ENCODE data around the gene TIMP2. TPM values are rescaled to one million over a fixed set of nuclear protein-coding genes. Genes with fewer than 3 reads are reported as not detected.

TIMP2 gene
- total RNA-seq, 1 experiment from 2014 or later: 64.8 TPM

- Histone ChIP-seq H4K20me1 (ENCODE audit: insufficient read depth) (no peaks in the 10 kb centered on the region), H3K9me3 (ENCODE audit: control insufficient read depth in 1 of 2, insufficient read depth in 1 of 2, low read depth in 1 of 2, low read length in 2 of 2) (no peaks in the 10 kb centered on the region), H3K79me2 (ENCODE audit: insufficient read depth, low read length) (no peaks in the 10 kb centered on the region; the same call in 1 of the 2 replicates), H3K4me1 (ENCODE audit: control insufficient read depth in 1 of 2, insufficient read depth in 2 of 2, low read length in 2 of 2) (peaks cover 13 to 44% of the 10 kb centered on the region in 2 experiments), H3K9ac (ENCODE audit: low read length) (no peak overlapping the region), H2AFZ (ENCODE audit: low read depth, low read length, poor library complexity, severe bottlenecking) (no peak overlapping the region), H3K9me2 (ENCODE audit: insufficient read depth) (no peaks in the 10 kb centered on the region), H3K27me3 (ENCODE audit: insufficient read depth, low read length) (no peaks in the 10 kb centered on the region), H3K27ac (ENCODE audit: low read depth, low read length) (no peak overlapping the region), H3K4me2 (ENCODE audit: low read length) (no peak overlapping the region), H3K36me3 (ENCODE audit: control insufficient read depth in 1 of 2, insufficient read depth in 2 of 2, low read length in 2 of 2) (peaks cover 0 to 7% of the 10 kb centered on the region in 2 experiments; a peak in 1 of 4 replicates), H3K4me3 (replicated peaks in 1 of 2; ENCODE audit: low read depth in 1 of 2, low read length in 2 of 2) (no peak overlapping the region)
- BruUV-seq (replicated peaks): no TSS peak
- intact Hi-C loops (cut with micrococcal nuclease): no loop called here
- ChIA-PET RAD21 (ENCODE audit: low non-redundant PET in 1 of 2, low total read pairs in 2 of 2, uncharacterized antibody in 2 of 2, unreplicated experiment in 2 of 2) (no interaction called here), POLR2A (interaction anchor here (0.7 kb wide), 1 partner anchor 268 kb away, joined by 6 read pairs; no protein-coding TSS in a partner anchor), CTCF (interaction anchor here (0.7 to 6.0 kb wide), 2 partner anchors 8 to 61 kb away, joined by 3 to 55 read pairs; no protein-coding TSS in a partner anchor)
- DNase-seq (ENCODE audit: low read depth, low spot score) (no peak), ATAC-seq (no peak)
- no peak for TF ChIP-seq CEBPB (IDR thresholded peaks at IDR 0.05; ENCODE audit: low read depth)
Observed at GRCh38 chr17:78873519-78874340, 51.5 kb downstream of the TIMP2 start.

- CTCF ChIA-PET: no interaction called here
- Histone ChIP-seq H3K27ac (ENCODE audit: low read depth, low read length) (no peak overlapping the region), H3K4me3 (replicated peaks in 1 of 2; ENCODE audit: low read depth in 1 of 2, low read length in 2 of 2) (no peak overlapping the region), H3K9me2 (ENCODE audit: insufficient read depth) (no peaks in the 10 kb centered on the region), H3K4me2 (ENCODE audit: low read length) (no peak overlapping the region), H4K20me1 (ENCODE audit: insufficient read depth) (no peaks in the 10 kb centered on the region), H3K4me1 (ENCODE audit: control insufficient read depth in 1 of 2, insufficient read depth in 2 of 2, low read length in 2 of 2) (peaks cover 13 to 44% of the 10 kb centered on the region in 2 experiments), H2AFZ (ENCODE audit: low read depth, low read length, poor library complexity, severe bottlenecking) (no peak overlapping the region), H3K27me3 (ENCODE audit: insufficient read depth, low read length) (no peaks in the 10 kb centered on the region), H3K9me3 (ENCODE audit: control insufficient read depth in 1 of 2, insufficient read depth in 1 of 2, low read depth in 1 of 2, low read length in 2 of 2) (no peaks in the 10 kb centered on the region), H3K9ac (ENCODE audit: low read length) (no peak overlapping the region), H3K36me3 (ENCODE audit: control insufficient read depth in 1 of 2, insufficient read depth in 2 of 2, low read length in 2 of 2) (peaks cover 0 to 7% of the 10 kb centered on the region in 2 experiments; a peak in 1 of 4 replicates), H3K79me2 (ENCODE audit: insufficient read depth, low read length) (no peaks in the 10 kb centered on the region; the same call in 1 of the 2 replicates)
- ATAC-seq (no peak), DNase-seq (ENCODE audit: low read depth, low spot score) (no peak)
- POLR2A ChIA-PET: interaction anchor here (0.9 kb wide), 1 partner anchor 103 kb away, joined by 4 read pairs; no protein-coding TSS in a partner anchor
- RAD21 ChIA-PET (ENCODE audit: low non-redundant PET in 1 of 2, low total read pairs in 2 of 2, uncharacterized antibody in 2 of 2, unreplicated experiment in 2 of 2): no interaction called here
- no TSS peak for BruUV-seq (replicated peaks)
- intact Hi-C loops (cut with micrococcal nuclease): no loop called here
- no peak for TF ChIP-seq EZH2 (IDR thresholded peaks at IDR 0.05)
- TF ChIP-seq ZNF274 (IDR thresholded peaks at IDR 0.05; ENCODE audit: low read depth, low read length): no peak
- TF ChIP-seq ELF1 (IDR thresholded peaks at IDR 0.05; ENCODE audit: borderline replicate concordance, low read depth): no peak
- no peak for TF ChIP-seq RAD21 (IDR thresholded peaks at IDR 0.05; ENCODE audit: low read depth)
- no peak for TF ChIP-seq CBX3 (IDR thresholded peaks at IDR 0.05; ENCODE audit: low read depth)
- no peak for TF ChIP-seq SP1 (IDR thresholded peaks at IDR 0.05; ENCODE audit: low read depth)
- TF ChIP-seq JUND (IDR thresholded peaks at IDR 0.05): no peak
- no peak for TF ChIP-seq TCF7L2 (IDR thresholded peaks at IDR 0.05; ENCODE audit: borderline replicate concordance, extremely low read depth, insufficient read depth, insufficient read length)
- TF ChIP-seq CTCF (IDR thresholded peaks at IDR 0.05 in 2 of 3, conservative IDR thresholded peaks at IDR 0.05 in 1 of 3; ENCODE audit: borderline replicate concordance in 1 of 3, insufficient read depth in 1 of 3, low read depth in 2 of 3, low read length in 2 of 3): no peak
Observed at GRCh38 chr17:78872486-78872885, 52.7 kb downstream of the TIMP2 start.

Measured in HCT116 (cell line).